DLD1 (cell line): ENCODE results near the gene PCDHGA11.
"Not testable (repeated sequence)": the region's sequence is repeated elsewhere in the genome, so short reads cannot be mapped to it uniquely, and the experiment has no call there.

Experiments used
- in situ Hi-C: cut with HindIII; loops from 2 replicates; pipeline ENCODE4 v1.10.0; 2017; ENCODE audit warnings: low sequenced_read_pairs

Gene PCDHGA11

DNA sequence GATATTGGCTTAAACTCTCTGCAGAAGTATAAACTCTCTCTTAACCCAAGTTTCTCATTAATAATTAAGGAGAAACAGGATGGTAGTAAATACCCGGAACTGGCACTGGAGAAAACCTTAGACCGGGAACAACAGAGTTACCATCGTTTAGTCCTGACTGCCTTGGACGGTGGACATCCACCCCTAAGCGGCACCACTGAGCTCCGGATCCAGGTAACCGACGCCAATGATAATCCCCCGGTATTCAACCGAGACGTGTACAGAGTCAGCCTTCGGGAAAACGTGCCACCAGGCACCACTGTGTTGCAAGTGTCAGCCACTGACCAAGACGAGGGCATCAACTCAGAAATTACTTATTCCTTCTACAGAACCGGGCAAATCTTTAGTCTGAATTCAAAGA, 22.2 kb upstream of the PCDHGA11 start:
- in situ Hi-C loops = no loop called here

DNA sequence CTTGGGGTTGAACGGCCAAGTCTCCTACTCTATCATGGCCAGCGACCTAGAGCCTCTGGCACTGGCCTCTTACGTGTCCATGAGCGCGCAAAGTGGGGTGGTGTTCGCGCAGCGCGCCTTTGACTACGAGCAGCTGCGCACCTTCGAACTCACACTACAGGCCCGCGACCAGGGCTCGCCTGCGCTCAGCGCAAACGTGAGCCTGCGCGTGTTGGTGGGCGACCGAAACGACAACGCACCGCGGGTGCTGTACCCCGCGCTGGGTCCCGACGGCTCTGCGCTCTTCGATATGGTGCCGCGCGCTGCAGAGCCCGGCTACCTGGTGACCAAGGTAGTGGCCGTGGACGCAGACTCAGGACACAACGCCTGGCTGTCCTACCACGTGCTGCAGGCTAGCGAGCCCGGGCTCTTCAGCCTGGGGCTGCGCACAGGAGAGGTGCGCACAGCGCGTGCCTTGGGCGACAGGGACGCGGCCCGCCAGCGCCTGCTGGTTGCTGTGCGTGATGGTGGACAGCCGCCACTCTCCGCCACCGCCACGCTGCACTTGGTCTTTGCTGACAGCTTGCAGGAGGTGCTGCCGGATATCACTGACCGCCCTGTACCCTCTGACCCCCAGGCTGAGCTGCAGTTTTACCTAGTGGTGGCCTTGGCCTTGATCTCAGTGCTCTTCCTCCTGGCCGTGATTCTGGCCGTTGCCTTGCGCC, 21.1 kb upstream of the PCDHGA11 start:
- in situ Hi-C loops = no loop called here

DNA sequence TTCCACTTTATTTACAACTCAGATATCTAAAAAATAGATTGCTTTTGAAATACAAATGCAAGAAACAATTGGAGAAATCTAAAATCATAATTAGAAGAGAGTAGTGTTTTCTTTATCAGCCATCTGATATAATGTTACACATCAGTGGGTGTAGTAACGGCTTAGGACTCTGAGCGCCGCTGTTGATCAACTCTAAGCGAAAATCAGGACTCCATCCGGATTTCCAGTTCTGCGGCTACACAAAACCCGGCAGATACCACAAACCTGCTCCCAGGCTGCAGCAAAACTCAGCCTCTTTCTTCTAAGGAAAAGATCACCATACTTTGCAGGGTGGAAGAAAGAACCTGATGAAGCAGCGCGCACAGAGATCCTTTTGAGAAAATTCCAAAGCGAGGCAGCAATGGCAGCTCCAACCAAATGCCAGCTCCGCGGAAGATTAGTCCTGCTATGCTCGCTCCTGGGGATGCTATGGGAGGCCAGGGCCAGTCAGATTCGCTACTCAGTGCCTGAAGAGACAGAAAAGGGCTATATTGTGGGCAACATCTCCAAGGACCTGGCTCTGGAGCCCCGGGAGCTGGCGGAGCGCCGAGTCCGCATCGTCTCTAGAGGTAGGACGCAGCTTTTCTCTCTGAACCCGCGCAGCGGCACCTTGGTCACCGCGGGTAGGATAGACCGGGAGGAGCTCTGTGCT, 18.2 kb upstream of the PCDHGA11 start, which contains the start of gene PCDHGA9:
TSS of gene PCDHGA9 (plus strand) at position 226 of the 691 bp plus-strand sequence. CDS start at position 401, 175 bp downstream.
- in situ Hi-C loops = no loop called here

DNA sequence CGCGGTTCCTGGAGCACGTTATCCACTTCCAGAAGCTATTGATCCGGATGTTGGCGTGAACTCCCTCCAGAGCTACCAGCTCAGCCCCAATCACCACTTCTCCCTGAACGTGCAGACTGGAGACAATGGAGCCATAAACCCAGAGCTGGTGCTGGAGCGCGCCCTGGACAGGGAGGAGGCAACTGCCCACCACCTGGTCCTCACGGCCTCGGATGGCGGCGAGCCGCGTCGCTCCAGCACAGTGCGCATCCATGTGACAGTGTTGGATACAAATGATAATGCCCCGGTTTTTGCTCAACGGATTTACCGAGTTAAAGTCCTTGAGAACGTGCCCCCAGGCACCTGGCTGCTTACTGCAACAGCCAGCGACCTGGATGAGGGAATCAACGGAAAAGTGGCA, 17.5 kb upstream of the PCDHGA11 start:
- in situ Hi-C loops = no loop called here

DNA sequence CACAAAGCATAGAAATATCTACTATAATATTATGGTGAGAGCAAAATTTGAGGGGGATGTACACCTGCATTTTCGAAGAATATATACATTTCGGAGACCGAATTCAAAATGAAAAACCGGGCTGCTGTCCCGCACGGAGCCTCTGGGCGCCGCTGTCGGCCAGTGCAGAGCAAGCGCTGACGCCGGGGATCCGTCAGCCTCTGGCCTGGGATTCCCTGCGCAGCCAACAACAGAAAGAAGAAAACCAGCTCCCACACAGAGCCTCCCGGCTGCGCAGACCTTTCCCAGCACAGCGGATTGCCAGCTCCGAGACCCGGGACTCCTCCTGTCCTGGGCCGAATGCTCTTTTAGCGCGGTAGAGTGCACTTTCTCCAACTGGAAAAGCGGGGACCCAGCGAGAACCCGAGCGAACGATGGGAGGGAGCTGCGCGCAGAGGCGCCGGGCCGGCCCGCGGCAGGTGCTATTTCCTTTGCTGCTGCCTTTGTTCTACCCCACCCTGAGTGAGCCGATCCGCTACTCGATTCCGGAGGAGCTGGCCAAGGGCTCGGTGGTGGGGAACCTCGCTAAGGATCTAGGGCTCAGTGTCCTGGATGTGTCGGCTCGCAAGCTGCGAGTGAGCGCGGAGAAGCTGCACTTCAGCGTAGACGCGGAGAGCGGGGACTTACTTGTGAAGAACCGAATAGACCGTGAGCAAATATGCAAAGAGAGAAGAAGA, 12.9 kb upstream of the PCDHGA11 start, which contains the start of gene PCDHGB6:
TSS of gene PCDHGB6 (plus strand) at position 232 of the 716 bp plus-strand sequence. CDS start at position 414, 182 bp downstream.
- in situ Hi-C loops = not testable (repeated sequence)

DNA sequence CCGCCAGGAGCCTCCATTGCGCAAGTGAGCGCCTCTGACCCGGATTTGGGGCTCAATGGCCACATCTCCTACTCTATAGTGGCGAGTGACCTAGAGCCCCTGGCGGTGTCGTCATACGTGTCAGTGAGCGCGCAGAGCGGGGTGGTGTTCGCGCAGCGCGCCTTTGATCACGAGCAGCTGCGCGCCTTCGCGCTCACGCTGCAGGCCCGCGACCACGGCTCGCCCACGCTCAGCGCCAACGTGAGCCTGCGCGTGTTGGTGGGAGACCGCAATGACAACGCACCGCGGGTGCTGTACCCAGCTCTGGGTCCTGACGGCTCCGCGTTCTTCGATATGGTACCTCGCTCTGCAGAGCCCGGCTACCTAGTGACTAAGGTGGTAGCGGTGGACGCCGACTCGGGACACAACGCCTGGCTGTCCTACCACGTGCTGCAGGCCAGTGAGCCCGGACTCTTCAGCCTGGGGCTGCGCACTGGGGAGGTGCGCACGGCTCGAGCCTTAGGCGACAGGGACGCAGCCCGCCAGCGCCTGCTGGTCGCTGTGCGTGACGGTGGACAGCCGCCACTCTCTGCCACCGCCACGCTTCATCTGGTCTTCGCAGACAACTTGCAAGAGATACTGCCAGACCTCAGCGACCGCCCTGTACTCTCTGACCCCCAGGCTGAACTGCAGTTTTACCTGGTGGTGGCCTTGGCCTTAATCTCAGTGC, 11.1 kb upstream of the PCDHGA11 start:
- in situ Hi-C loops = no loop called here

DNA sequence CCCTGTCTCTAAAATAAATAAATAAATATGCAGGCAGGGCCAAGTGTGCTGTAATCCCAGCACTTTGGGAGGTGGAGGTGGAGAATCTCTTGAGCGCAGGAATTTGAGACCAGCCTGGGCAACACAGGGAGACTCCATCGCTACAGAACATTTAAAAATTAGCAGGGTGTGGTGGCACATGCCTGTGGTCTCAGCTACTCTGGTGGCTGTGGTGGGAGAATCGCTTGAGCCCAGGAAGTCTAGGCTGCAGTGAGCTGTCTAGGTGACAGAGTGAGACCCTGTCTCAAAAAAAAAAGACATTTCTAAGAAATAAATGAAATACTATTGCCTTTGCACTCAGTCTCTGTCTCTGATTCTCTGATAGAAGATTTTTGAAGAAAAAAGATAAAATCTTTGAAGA, 9.3 kb upstream of the PCDHGA11 start:
- in situ Hi-C loops = no loop called here

DNA sequence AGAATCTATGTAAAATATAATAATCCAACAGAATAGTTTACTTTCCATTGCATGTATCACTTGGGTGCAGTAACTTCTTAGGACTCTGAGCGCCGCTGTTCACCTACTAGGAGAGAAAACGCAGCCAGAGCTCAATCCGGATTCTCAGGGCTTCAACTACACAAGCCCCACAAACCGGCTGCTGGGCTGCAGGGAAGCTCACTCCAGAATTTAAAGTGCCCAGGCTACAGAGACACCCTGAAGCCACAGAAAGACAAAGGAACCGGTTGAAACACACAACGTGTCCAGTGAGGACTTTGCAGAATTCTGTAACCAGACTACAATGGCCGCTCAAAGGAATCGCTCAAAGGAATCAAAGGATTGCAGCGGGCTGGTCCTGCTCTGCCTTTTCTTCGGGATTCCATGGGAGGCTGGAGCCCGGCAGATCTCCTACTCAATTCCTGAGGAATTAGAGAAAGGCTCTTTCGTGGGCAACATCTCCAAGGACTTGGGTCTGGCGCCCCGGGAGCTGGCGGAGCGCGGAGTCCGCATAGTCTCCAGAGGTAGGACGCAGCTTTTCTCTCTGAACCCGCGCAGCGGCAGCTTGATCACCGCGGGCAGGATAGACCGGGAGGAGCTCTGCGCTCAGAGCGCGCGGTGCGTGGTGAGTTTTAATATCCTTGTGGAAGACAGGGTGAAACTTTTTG, 7.9 kb upstream of the PCDHGA11 start, which contains the start of gene PCDHGA10:
TSS of gene PCDHGA10 (plus strand) at position 134 of the 686 bp plus-strand sequence. CDS start at position 323, 189 bp downstream.
- in situ Hi-C loops = no loop called here

DNA sequence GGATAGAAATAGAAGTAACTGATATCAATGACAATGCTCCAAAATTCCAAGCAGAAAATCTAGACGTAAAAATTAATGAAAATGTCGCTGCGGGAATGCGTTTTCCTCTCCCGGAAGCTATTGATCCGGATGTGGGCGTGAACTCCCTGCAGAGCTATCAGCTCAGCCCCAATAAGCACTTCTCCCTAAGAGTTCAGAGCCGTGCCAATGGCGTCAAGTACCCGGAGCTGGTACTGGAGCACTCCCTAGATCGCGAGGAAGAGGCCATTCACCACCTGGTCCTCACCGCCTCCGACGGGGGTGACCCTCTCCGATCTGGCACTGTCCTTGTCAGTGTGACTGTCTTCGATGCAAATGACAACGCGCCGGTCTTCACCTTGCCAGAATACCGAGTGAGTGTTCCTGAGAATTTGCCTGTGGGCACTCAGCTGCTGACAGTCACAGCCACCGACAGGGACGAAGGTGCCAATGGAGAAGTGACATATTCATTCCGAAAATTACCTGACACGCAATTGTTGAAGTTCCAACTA, 7.2 kb upstream of the PCDHGA11 start:
- in situ Hi-C loops = no loop called here

DNA sequence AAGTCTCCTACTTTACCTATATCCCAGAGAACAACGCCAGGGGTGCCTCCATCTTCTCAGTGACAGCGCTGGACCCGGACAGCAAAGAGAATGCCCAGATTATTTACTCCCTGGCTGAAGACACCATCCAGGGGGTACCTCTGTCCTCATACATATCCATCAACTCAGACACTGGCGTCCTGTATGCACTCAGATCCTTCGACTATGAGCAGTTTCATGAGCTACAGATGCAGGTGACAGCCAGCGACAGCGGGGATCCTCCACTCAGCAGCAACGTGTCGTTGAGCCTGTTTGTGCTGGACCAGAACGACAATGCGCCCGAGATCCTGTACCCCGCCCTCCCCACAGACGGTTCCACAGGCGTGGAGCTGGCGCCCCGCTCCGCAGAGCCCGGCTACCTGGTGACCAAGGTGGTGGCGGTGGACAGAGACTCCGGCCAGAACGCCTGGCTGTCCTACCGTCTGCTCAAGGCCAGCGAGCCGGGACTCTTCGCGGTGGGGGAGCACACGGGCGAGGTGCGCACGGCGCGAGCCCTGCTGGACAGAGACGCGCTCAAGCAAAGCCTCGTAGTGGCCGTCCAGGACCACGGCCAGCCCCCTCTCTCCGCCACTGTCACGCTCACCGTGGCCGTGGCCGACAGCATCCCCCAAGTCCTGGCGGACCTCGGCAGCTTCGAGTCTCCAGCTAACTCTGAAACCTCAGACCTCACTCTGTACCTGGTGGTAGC, 6.1 kb upstream of the PCDHGA11 start:
- in situ Hi-C loops = not testable (repeated sequence)

DNA sequence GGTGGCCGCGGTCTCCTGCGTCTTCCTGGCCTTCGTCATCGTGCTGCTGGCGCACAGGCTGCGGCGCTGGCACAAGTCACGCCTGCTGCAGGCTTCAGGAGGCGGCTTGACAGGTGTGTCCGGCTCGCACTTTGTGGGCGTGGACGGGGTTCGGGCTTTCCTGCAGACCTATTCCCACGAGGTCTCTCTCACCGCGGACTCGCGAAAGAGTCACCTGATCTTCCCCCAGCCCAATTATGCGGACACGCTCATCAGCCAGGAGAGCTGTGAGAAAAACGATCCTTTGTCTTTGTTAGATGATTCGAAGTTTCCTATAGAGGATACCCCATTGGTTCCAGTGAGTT, 5.6 kb upstream of the PCDHGA11 start:
- in situ Hi-C loops = not testable (repeated sequence)

DNA sequence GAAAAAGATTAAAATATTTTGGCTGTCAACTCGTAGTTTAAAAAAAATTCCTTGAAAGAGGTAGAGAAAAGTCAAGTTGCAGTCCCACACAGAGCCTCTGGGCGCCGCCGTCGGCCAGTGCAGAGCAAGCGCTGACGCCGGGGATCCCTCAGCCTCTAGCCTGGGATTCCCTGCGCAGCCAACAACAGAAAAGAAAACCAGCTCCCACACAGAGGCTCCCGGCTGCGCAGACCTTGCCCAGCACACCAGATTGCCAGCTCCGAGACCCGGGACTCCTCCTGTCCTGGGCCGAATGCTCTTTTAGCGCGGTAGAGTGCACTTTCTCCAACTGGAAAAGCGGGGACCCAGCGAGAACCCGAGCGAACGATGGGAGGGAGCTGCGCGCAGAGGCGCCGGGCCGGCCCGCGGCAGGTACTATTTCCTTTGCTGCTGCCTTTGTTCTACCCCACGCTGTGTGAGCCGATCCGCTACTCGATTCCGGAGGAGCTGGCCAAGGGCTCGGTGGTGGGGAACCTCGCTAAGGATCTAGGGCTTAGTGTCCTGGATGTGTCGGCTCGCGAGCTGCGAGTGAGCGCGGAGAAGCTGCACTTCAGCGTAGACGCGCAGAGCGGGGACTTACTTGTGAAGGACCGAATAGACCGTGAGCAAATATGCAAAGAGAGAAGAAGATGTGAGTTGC, 3.2 kb upstream of the PCDHGA11 start, which contains the start of gene PCDHGB7:
TSS of gene PCDHGB7 (plus strand) at position 184 of the 679 bp plus-strand sequence. CDS start at position 367, 183 bp downstream.
- in situ Hi-C loops = not testable (repeated sequence)

DNA sequence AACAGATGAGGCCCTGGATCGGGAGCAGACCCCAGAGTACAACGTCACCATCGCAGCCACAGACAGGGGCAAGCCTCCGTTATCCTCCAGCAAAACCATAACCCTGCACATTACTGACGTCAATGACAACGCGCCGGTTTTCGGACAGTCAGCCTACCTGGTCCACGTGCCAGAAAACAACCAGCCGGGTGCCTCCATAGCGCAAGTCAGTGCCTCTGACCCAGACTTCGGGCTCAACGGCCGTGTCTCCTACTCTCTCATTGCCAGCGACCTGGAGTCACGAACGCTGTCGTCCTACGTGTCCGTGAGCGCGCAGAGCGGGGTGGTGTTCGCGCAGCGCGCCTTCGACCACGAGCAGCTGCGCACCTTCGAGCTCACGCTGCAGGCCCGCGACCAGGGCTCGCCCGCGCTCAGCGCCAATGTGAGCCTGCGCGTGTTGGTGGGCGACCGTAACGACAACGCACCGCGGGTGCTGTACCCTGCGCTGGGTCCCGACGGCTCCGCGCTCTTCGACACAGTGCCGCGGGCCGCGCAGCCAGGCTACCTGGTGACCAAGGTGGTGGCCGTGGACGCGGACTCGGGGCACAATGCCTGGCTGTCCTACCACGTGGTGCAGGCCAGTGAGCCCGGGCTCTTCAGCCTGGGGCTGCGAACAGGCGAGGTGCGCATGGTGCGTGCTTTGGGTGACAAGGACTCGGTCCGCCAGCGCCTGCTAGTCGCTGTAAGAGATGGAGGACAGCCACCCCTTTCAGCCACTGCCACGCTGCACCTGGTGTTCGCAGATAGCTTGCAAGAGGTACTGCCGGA, 1.6 kb upstream of the PCDHGA11 start:
- in situ Hi-C loops = no loop called here

DNA sequence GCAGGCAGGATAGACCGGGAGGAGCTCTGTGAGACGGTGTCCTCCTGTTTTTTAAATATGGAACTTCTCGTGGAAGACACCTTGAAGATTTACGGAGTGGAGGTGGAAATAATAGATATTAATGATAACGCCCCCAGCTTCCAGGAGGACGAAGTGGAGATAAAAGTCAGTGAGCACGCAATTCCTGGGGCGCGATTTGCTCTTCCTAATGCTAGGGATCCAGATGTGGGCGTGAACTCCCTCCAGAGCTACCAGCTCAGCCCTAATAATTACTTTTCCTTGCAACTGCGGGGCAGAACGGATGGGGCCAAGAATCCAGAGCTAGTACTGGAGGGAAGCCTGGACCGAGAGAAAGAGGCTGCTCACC, 621 bp downstream of the PCDHGA11 start:
- in situ Hi-C loops = no loop called here

DNA sequence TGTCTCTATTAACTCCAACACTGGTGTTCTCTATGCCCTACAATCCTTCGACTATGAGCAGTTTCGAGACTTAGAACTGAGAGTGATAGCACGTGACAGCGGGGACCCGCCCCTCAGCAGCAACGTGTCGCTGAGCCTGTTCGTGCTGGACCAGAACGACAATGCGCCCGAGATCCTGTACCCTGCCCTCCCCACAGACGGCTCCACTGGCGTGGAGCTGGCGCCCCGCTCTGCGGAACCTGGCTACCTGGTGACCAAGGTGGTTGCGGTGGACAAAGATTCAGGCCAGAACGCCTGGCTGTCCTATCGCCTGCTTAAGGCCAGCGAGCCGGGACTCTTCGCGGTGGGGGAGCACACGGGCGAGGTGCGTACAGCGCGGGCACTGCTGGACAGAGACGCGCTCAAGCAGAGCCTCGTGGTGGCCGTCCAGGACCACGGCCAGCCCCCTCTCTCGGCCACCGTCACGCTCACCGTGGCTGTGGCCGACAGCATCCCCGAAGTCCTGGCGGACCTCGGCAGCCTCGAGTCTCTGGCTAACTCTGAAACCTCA, 2.0 kb downstream of the PCDHGA11 start:
- in situ Hi-C loops = no loop called here

DNA sequence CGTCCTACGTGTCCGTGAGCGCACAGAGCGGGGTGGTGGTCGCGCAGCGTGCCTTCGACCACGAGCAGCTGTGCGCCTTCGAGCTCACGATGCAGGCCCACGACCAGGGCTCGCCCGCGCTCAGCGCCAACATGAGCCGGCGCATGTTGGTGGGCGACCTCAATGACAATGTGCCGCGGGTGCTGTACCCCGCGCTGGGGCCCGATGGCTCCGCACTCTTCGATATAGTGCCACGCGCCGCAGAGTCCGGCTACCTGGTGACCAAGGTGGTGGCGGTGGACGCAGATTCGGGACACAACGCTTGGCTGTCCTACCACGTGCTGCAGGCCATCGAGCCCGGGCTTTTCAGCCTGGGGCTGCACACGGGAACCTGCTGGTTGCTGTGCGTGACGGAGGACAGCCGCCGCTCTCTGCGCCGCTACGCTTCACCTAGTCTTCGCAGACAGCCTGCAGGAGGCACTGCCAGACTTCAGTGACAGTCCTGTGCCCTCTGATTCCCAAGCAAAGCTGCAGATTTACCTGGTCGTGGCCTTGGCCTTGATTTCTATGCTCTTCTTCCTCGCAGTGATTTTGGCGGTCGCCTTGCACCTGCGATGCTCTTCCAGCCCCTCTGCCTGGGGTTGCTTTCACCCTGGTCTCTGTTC, 7.1 kb downstream of the PCDHGA11 start:
- in situ Hi-C loops = no loop called here
